K562 (cell line): ENCODE measurements around the gene CAST. TPM values are rescaled to one million over a fixed set of nuclear protein-coding genes. Genes with fewer than 3 reads are reported as not detected.

Source experiments
- BCOR ChIP-seq: fragments of 450-650 bp; IDR thresholded peaks from 2 replicates; pipeline ENCODE4 v1.6.1; 2016
- FOXO4 ChIP-seq: fragments of 450-650 bp; formaldehyde crosslinking; IDR thresholded peaks from 2 replicates; pipeline ENCODE4 v1.4.0; 2020; ENCODE audit warnings: mild to moderate bottlenecking, moderate library complexity
- JUN ChIP-seq, 2 experiments: sonication (generic) in 1 of 2; formaldehyde crosslinking in 1 of 2; IDR thresholded peaks; 2 replicates each; pipeline versions ENCODE4 v1.6.1 to v1.8.0; 2012 to 2022; ENCODE audit warnings: borderline replicate concordance in 2 of 2, mild to moderate bottlenecking in 2 of 2, improper control_type of control experiment in 1 of 2, low read depth in 1 of 2, low read length in 1 of 2, missing genetic modification reagents in 1 of 2
- KDM1A ChIP-seq, 2 experiments: fragments of 450-650 bp; IDR thresholded peaks; 2 replicates each; pipeline ENCODE4 v1.6.1; 2016; ENCODE audit warnings: mild to moderate bottlenecking in 2 of 2
- KLF1 ChIP-seq: fragments of 450-650 bp; IDR thresholded peaks from 2 replicates; pipeline ENCODE4 v1.6.1; 2016; ENCODE audit warnings: missing genetic modification characterization, missing compliant biosample characterization
- MED1 ChIP-seq: sonication (generic); formaldehyde crosslinking; IDR thresholded peaks from 2 replicates; pipeline ENCODE4 v1.8.1; 2023; ENCODE audit warnings: missing genetic modification reagents, borderline replicate concordance
- MEF2D ChIP-seq: conservative IDR thresholded peaks from 2 replicates; pipeline ENCODE4 v1.6.1; 2016; ENCODE audit warnings: low read depth, missing genetic modification characterization, missing compliant biosample characterization
- MGA ChIP-seq: fragments of 450-650 bp; IDR thresholded peaks from 2 replicates; pipeline ENCODE4 v1.6.1; 2016; ENCODE audit warnings: mild to moderate bottlenecking, moderate library complexity
- RBM25 ChIP-seq: fragments of 200-400 bp; formaldehyde crosslinking; IDR thresholded peaks from 2 replicates; pipeline ENCODE4 v1.6.1; 2018; ENCODE audit warnings: low read length, low read depth, moderate library complexity; ENCODE audit not compliant: severe bottlenecking
- SMARCA5 ChIP-seq: fragments of 450-650 bp; IDR thresholded peaks from 2 replicates; pipeline ENCODE4 v1.6.1; 2016
- SRSF3 ChIP-seq: fragments of 200-400 bp; formaldehyde crosslinking; IDR thresholded peaks from 2 replicates; pipeline ENCODE4 v1.6.1; 2016; ENCODE audit warnings: mild to moderate bottlenecking, low read length, moderate library complexity; ENCODE audit not compliant: insufficient read depth
- TRIM24 ChIP-seq, 2 experiments: fragments of 450-650 bp; IDR thresholded peaks; 2 replicates each; pipeline ENCODE4 v1.6.1; 2016
- ZNF263 ChIP-seq: sonication (generic); formaldehyde crosslinking; IDR thresholded peaks from 2 replicates; pipeline ENCODE4 v1.8.0; 2022; ENCODE audit warnings: mild to moderate bottlenecking, missing genetic modification reagents, borderline replicate concordance
- ZNF436 ChIP-seq: fragments of 250-450, 450-650 bp; sonication (Bioruptor Pico); formaldehyde crosslinking; IDR thresholded peaks from 2 replicates; pipeline ENCODE4 v1.7.0; 2020; ENCODE audit warnings: mild to moderate bottlenecking
- ZNF668 ChIP-seq: fragments of 250-450 bp; sonication (Bioruptor Pico); IDR thresholded peaks from 2 replicates; pipeline ENCODE4 v1.8.0; 2022; ENCODE audit warnings: mild to moderate bottlenecking, inconsistent platforms
- ZNF79 ChIP-seq: fragments of 250-450 bp; sonication (Bioruptor Pico); IDR thresholded peaks from 2 replicates; pipeline ENCODE4 v1.4.0; 2020; ENCODE audit warnings: low read depth, mild to moderate bottlenecking, moderate library complexity
- ZSCAN29 ChIP-seq: fragments of 450-650 bp; IDR thresholded peaks from 2 replicates; pipeline ENCODE4 v1.6.1; 2017
- polyA plus RNA-seq, 8 experiments: library from polyadenylated mRNA; depleted of rRNA in 4 of 8; stranded (reverse) in 5 of 8; unstranded in 3 of 8; fragments of >200 nt; fragmentation: Nextera tagmentation in 2 of 8; fragmentation: Illumina TruSeq in 1 of 8; extraction: Ambion mirVana in 2 of 8; extraction: Trizol in 1 of 8; gene quantifications; 2 replicates each; pipeline versions ENCODE4 v1.2.1 to v1.2.3, GENCODE V29; 2011 to 2014; ENCODE audit warnings: inconsistent platforms in 1 of 8, missing spikeins in 1 of 8
- total RNA-seq, 7 experiments: library from RNA; depleted of rRNA in 6 of 7; stranded (reverse); fragments of >200 nt in 6 of 7; fragmentation: Illumina TruSeq in 2 of 7; extraction: Trizol in 2 of 7; gene quantifications; 2 replicates each; pipeline versions ENCODE4 v1.2.1 to v1.2.3, GENCODE V29; 2011 to 2021; ENCODE audit warnings: low replicate concordance in 1 of 7

CAST gene
- total and polyA plus RNA-seq, 9 of the 15 experiments (the other 6 are each of a cell fraction or from before 2014, with no cell fraction given): 55.5 to 136 (median 86.1) TPM

- TF ChIP-seq KDM1A (IDR thresholded peaks at IDR 0.05) (no peak), ZSCAN29 (no peak), MGA (no peak), ZNF668 (CRISPR knock-in tag) (no peak), MEF2D (tag) (no peak), BCOR (peak; percentile 51; the same call in 1 of the 2 replicates), MED1 (CRISPR knock-in tag) (no peak), ZNF263 (CRISPR knock-in tag) (no peak), TRIM24 (IDR thresholded peaks at IDR 0.05) (peak in 1 of 2 experiments; percentile 65; a peak in 1 of 4 replicates), JUN (IDR thresholded peaks at IDR 0.05; ENCODE audit: borderline replicate concordance, low read depth, low read length) (peak; percentile 52; the same call in 1 of the 2 replicates), JUN (CRISPR knock-in tag; IDR thresholded peaks at IDR 0.05; ENCODE audit: borderline replicate concordance) (no peak), SMARCA5 (peak; percentile 60; the same call in 1 of the 2 replicates), FOXO4 (CRISPR knock-in tag) (no peak), SRSF3 (no peak), ZNF79 (CRISPR knock-in tag) (no peak), RBM25 (peak; percentile 66), KLF1 (tag) (no peak), ZNF436 (CRISPR knock-in tag) (no peak)
Measured at GRCh38 chr5:96692441-96692840, 30.3 kb downstream of the CAST start (continued).
